GM19239 (cell line): ENCODE measurements around the gene PUS1.
"Not testable (repeated sequence)": the region's sequence is repeated elsewhere in the genome, so short reads cannot be mapped to it uniquely, and the experiment has no call there.

ENCODE experiments used
- DNase-seq: peaks from one replicate; pipeline ENCODE4 v3.0.0; 2011; ENCODE audit warnings: low spot score; ENCODE audit not compliant: insufficient read length
- FAIRE-seq: peaks from 2 replicates; lab custom pipeline; 2011; peaks lifted over from hg19 to GRCh38; lab: Jason Lieb, UNC

PUS1 gene

GRCh38 chr12:131928711-131929580 is at the start of gene PUS1:
PUS1 (plus strand) TSS chr12:131929276; CDS start chr12:131929723, 447 bp downstream.
- DNase-seq (peak; percentile 98), FAIRE-seq (peak; percentile 82)

GRCh38 chr12:131882804-131883520 is 46.1 kb upstream of the PUS1 start:
- DNase-seq (no peak), FAIRE-seq (no peak)

- no peak for FAIRE-seq
- no peak for DNase-seq
These were observed 45.6 kb upstream of the PUS1 start for GRCh38 chr12:131883521-131883900.

- not testable (repeated sequence) for DNase-seq, FAIRE-seq
These were observed 44.0 kb upstream of the PUS1 start for GRCh38 chr12:131885076-131885475.

- no peak for FAIRE-seq
These were observed 43.5 kb upstream of the PUS1 start for GRCh38 chr12:131885543-131886057.

GRCh38 chr12:131891722-131892121 is 37.4 kb upstream of the PUS1 start:
- not testable (repeated sequence) for DNase-seq, FAIRE-seq

More at GRCh38 chr12:131885543-131886057, 43.5 kb upstream of the PUS1 start:
- DNase-seq = no peak

GRCh38 chr12:131892711-131893604 is 36.1 kb upstream of the PUS1 start:
- FAIRE-seq = no peak

GRCh38 chr12:131893605-131894312 is 35.3 kb upstream of the PUS1 start:
- FAIRE-seq (no peak), DNase-seq (no peak)

More at GRCh38 chr12:131892711-131893604, 36.1 kb upstream of the PUS1 start:
- DNase-seq = no peak

- FAIRE-seq (peak; percentile 40), DNase-seq (peak; percentile 100)
These were observed 34.7 kb upstream of the PUS1 start, which contains the start of gene ULK1 for GRCh38 chr12:131894313-131894860. ULK1 (plus strand) TSS chr12:131894622; CDS start chr12:131895002, 380 bp downstream.

- FAIRE-seq = no peak
- DNase-seq = peak; percentile 39
These were observed 34.0 kb upstream of the PUS1 start for GRCh38 chr12:131894981-131895639.

GRCh38 chr12:131895640-131896079 is 33.4 kb upstream of the PUS1 start:
- DNase-seq (no peak), FAIRE-seq (no peak)

GRCh38 chr12:131896080-131896810 is 32.8 kb upstream of the PUS1 start:
- FAIRE-seq = peak; percentile 67
- DNase-seq = peak; percentile 95

- DNase-seq = no peak
These were observed 32.2 kb upstream of the PUS1 start for GRCh38 chr12:131896811-131897270.

GRCh38 chr12:131897276-131897675 is 31.8 kb upstream of the PUS1 start:
- DNase-seq = no peak
- no peak for FAIRE-seq

More at GRCh38 chr12:131896811-131897270, 32.2 kb upstream of the PUS1 start:
- FAIRE-seq = no peak

GRCh38 chr12:131897875-131898274 is 31.2 kb upstream of the PUS1 start:
- FAIRE-seq (no peak), DNase-seq (no peak)

- DNase-seq (no peak), FAIRE-seq (no peak)
These were observed 28.7 kb upstream of the PUS1 start for GRCh38 chr12:131900397-131900796.
